GM18873 (cell line): ENCODE results near the gene ACTR5.
A peak's percentile ranks its signal among the peaks of the same experiment; 100 is the strongest.

Experiments
- ATAC-seq: cut with Tn5 transposase; IDR thresholded peaks from one replicate; pipeline ENCODE4 v1.9.1; 2021; ENCODE audit warnings: mild to moderate bottlenecking, moderate library complexity, moderate number of reproducible peaks; ENCODE audit not compliant: unreplicated experiment, low FRiP score

ACTR5 gene

DNA sequence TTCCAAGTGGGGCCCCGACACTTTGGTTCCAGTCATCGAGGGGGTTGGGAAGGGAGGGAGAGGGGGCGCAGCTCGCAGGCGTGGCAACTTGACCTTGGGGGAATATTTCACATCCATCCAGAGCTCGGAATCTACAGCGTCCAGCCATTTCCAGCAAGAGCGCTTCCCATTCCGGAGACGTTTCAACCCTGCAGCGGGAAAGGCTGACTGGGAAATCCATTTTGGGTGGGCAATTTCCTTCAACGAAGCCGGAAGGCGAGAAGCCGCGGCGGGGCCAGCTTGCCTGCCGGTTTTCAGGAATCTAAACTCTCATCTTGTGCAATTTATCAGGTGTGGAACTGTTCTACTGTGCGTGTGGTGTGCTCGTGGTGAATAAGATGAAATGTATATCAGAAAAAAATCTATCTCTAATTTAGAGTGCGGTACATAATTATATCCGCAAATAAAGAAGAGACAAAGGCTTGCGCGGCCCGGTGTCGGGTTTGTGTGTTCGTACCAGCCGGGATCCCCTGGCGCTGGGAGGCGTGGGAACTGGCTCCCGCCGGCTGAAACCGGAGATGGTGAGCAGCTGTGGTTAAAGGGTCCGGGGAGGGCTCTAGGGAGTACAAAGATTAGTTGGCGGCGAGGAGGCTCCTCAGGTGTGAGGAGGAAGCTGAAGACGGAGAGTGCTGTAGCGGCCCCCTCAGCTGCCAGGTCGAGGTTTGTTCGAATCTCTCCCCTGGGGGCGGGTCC lies 19.2 kb upstream of the ACTR5 start:
- ATAC-seq, result no peak

DNA sequence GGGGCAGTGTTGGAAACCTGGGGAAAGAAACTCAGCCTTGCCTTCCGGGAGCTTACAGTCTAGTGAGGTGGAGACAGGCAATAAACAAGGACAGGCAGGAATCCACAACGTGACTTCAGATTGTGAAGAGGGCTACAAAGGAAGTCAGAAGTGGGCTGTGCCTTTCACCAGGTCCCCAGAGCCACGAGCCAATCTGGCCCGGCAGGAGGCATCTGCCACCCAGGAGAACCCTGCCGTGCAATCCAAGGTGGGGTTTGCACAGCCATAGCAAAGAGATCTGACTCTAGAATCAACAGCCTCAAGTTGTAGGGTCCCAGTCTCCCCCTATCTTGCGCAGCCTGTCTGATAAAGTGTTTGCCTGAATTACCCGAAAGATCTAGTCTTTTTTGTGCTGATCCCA lies 18.5 kb upstream of the ACTR5 start:
- ATAC-seq, result no peak

DNA sequence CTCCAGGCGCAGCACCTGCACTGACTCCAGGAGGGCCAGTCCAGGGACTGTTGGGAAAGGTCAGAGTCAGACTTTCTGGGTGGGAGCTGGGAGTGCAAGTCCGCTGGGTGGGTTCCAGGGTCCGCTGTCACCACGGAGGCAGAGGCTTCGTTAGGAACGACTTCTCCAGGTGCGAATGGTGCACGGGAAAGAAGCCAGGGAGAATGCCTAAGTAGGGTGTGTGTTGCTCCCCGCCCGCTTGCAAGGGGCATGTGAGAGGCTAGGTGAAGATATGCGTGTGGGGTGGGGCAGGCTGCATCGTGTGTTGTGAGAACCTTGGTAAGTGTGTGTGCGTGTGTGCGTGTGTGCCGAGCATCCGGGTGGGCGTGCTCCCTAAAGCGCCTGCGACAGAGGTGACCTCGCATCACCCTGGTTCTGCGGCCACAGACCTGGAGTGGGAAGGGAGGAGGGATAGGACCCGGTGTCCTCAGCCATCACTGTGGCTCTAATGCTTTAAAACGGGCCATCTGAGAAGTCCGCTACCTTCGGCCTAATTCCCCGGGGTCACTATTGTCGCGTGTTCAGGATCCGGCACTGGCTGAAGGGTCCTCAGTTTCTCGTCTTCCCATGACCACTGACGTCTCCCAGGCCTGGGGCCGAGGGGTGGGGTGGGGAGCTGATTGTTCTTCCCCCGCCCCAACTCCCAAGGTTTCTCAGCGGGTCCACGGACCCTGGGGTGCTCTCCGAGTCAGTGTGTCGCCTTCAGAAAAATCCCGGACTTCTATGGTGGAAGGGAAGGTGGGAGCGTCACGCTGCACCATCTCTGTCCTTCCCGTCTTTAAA lies 17.9 kb upstream of the ACTR5 start:
- no peak for ATAC-seq

DNA sequence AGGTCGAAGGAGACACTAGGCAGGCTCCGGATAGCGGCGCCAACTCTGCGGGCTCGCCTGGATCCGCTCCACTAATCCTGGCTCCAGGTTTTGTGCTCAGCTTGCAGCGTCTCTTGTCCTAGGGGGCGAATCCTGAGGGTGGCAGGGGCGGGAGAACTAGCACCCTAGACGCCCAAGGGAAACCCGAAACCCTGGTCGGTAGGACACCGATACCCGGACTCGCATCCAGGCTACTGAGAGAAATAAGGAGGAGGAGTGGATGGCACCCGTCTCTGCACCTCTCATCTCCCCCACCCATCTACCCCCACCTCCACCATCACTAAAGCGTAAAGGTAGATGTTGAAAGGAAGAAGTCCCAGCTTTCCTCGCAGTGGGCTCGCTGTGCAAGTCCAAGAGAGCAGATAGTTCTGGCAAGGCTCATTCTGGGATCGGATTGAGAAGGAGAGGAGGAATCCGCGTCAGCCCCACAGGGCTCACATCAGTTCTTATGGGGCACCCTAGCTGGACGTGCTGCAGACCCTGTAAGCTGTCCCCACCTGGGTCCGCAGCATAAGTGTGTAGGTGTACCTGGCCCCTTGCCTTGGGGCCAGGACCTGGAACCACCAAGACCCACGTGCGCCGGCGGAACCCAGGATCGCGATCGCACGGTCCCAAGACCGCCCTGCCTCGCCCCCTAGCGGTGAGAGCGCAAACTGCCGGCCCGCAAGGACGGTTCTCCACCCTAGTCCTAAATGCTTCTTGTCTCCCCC lies 17.1 kb upstream of the ACTR5 start:
- ATAC-seq, result no peak

GRCh38 chr20:38731738-38732113 lies 16.5 kb upstream of the ACTR5 start:
- no peak for ATAC-seq

DNA sequence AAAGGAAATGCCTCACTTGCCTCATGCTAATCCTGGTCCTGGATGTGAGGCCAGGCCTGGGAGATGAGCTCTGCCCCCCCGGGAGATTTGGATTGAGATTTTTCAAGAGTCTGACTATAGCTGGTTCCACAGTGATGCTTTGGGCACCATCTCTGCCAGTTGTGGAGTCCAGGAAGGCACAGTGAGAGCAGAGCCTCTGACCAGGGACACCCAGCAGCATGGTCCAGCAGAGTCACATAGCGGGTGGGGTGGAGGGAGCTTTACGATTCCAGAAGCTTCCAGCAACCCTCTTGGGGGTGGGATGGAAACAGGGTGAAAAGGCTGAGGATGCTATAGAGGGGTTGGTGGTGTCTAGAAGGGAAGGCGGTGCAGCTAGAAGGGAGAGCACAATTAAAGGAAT lies 15.3 kb upstream of the ACTR5 start:
- ATAC-seq, result no peak

- ATAC-seq, result no peak
Measured at GRCh38 chr20:38735172-38735571, 13.1 kb upstream of the ACTR5 start.

DNA sequence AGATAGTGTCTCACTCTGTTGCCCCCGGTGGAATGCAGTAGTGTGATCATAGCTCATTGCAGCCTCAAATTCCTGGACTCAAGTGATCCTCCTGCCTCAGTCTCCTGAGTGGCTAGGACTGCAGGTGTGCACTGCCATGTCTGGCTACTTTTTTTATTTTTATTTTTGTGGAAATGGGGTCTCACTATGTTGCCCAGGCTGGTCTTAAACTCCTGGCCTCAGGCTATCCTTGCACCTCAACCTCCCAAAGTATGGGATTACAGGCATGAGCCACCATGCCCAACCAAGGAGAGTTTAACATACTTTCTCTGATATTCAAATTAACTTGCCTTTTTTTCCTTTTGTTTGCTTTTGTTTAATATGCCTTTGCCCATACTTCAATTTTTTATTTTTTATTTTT lies 10.4 kb upstream of the ACTR5 start:
- no peak for ATAC-seq

DNA sequence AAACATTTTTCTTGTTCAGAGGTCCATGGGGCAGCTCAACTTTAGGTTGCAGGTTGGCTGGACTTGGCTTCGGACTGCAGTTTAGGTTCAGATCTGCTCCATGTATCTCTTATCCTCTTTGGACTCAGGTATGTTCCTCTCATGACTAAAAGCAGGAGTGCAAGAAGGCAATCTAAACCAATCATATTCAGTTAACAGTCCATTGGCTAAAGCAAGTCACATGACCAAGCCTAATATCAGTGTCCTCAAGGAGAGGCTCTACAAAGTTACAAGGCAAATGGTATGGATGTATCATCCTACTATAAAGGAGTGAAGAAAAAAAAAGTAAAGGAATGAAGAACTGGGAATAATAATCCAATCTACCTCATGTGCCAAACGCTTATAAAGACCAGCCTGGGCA lies 2.5 kb upstream of the ACTR5 start:
- ATAC-seq, result no peak

- peak; percentile 4 for ATAC-seq
Measured at GRCh38 chr20:38747495-38748096, 664 bp upstream of the ACTR5 start.

- no peak for ATAC-seq
Measured at GRCh38 chr20:38748861-38749149, 545 bp downstream of the ACTR5 start.

GRCh38 chr20:38751360-38751976 lies 3.2 kb downstream of the ACTR5 start:
- ATAC-seq, result no peak

GRCh38 chr20:38752029-38752428 lies 3.8 kb downstream of the ACTR5 start:
- no peak for ATAC-seq

- no peak for ATAC-seq
Measured at GRCh38 chr20:38754924-38755323, 6.7 kb downstream of the ACTR5 start.

DNA sequence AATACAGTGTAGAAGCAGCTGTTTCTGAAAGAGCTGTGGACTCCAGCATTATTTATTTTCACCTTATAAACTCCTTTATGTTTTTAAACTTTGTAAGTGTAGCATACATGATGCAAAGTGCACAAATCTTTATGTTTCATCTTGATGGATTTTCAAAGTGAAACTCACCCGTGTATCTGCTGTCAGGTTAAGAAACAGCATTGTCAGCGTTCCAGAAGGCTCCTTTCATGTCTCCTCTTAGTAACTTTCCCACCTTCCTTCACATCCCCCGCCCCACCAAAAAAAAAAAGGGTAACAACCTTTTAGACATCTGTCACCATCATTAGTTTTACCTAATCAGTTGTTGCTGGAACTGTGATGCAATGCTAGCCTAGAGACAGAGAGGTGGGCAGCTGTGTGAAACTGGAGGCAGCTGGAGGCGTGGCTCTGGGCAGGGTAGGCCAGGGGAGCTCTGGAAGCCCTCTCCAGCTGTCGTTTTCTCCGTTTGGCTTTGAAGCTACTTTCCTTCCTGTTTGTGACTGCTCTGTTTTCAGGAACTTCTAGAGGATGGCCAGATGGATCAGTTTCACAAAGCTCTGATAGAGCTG lies 7.2 kb downstream of the ACTR5 start:
- no peak for ATAC-seq

GRCh38 chr20:38757145-38757775 lies 9.0 kb downstream of the ACTR5 start:
- no peak for ATAC-seq

DNA sequence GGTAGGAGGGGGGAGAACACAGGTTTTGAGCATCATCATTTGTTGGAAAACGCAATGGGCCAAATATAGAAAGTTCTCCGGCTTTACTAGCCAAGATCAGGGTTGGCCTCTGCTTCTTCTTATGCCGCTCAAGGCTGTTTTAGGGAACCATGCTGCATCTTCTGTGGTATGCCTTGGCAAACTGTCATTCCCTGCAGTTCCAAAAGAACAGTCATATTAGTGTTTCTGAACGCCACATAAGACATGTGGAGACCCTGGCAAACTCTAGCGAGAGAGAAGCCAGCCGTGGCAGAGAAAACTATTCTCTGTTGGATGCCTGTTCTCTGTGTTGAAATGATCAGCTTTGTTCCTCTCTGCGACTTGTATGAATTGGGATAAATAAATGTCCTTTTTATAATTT lies 10.8 kb downstream of the ACTR5 start:
- ATAC-seq, result no peak

DNA sequence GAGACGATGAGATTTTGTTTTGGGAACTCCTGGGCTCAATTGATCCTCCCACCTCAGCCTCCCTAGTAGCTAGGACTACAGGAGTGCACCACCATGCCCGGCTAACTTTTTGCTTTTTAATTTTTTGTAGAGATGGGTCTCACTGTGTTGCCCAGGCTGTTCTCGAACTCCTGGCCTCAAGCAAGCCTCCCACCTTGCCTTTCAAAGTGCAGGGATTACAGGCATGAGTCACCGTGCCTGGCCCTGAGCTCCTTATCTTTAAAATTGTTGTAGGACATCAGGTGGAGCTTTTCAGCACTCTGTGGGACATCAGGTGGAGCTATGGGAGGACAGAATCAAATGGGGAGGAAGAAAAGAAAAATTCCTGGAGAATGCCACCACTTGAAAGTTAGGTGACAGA lies 12.7 kb downstream of the ACTR5 start:
- ATAC-seq, result no peak

- no peak for ATAC-seq
Measured at GRCh38 chr20:38762174-38762573, 13.9 kb downstream of the ACTR5 start.

GRCh38 chr20:38763616-38764015 lies 15.4 kb downstream of the ACTR5 start:
- ATAC-seq, result no peak
